HG02571 (cell line): ENCODE results near the gene PPFIA2.
A peak's percentile ranks its signal among the peaks of the same experiment; 100 is the strongest.
"Not testable (repeated sequence)": the region's sequence is repeated elsewhere in the genome, so short reads cannot be mapped to it uniquely, and the experiment has no call there.

Experiments
- ATAC-seq: cut with Tn5 transposase; IDR thresholded peaks from one replicate; pipeline ENCODE4 v1.9.1; 2021; ENCODE audit warnings: mild to moderate bottlenecking, moderate library complexity; ENCODE audit not compliant: unreplicated experiment

Gene PPFIA2

DNA sequence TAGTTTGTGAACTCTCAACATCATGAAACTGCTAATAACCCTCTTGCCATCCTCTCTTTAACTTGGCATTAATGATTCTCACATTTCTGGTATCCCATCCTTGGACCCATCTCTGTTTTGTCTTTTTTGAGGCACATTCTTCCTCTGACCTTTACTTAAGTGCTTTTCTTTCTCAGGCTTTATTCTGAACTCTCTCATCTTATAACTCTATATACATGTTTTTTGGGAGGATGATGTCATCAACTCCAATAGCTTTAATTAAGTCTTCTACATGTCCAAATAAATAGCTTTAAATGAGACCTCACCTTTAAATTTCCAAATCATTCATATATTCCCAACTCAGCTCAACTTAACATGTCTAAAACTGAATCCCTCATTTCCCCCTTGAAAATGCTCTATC, 88.4 kb downstream of the PPFIA2 start:
- no peak for ATAC-seq

DNA sequence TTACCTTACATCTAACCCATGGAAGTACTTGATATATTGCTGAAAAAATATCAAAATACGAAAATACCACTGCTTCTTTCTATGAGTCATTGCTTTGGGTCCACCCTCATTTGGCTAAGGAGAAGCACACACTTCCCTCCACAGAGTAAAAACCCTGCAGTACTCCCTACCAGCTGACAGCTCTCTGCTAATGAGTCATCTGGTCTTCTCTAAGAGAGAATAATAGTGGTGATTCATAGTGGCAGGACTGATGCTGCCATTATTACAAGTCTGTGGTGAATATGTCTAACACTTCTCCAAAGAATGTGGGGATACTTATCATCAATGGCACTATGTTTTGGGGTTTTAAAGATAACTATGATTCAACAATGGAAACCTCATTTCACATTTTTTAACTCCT, 90.7 kb downstream of the PPFIA2 start:
- ATAC-seq, result peak; percentile 92

DNA sequence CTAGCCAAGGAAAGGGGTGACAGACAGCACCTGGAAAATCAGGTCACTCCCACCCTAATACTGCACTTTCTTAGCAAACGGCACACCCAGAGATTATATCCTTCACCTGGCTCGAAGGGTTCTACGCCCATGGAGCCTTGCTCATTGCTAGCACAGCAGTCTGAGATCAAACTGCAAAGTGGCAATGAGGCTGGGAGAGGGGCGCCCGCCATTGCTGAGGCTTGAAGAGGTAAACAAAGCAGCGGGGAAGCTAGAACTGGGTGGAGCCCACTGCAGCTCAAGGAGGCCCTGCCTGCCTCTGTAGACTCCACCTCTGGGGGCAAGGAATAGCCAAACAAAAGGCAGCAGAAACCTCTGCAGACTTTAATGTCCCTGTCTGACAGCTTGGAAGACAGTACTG, 99.8 kb downstream of the PPFIA2 start:
- not testable (repeated sequence) for ATAC-seq

DNA sequence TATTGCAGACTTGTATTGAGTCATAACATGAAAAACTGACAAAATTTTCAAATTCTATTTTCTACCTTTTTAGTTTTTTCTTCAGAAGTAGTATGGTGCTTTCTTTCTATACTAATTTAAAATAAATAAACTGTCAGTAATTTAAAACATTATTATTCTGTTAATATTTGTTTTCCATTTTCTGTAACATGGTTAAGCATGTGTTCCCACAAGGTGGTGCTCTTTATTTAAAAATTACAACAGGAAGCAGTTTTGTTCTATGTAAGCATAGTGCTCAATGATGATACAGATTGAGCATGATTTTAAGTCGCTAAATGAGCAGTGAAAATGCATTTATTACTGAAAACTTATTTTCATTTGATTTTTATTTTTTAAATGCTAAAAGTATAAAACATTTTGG, 114.6 kb downstream of the PPFIA2 start:
- peak; percentile 59 for ATAC-seq

DNA sequence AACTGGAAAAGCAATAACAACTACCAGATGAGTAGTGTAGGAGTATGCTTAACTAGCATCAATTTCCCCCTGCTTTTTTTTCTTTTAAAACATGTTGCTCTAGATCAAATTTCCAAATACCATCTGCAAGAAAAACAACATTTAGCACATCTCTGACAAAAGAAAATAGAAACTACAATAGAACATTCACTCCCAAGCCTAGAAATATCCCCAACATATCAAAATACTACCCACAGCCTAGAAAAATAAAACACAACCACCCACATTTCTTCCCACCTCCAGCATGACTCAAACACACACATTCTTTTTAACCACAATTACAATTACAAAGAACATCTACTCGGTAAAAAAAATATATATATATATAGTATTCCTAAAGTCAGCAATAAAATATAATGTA, 120.0 kb downstream of the PPFIA2 start:
- ATAC-seq, result no peak

DNA sequence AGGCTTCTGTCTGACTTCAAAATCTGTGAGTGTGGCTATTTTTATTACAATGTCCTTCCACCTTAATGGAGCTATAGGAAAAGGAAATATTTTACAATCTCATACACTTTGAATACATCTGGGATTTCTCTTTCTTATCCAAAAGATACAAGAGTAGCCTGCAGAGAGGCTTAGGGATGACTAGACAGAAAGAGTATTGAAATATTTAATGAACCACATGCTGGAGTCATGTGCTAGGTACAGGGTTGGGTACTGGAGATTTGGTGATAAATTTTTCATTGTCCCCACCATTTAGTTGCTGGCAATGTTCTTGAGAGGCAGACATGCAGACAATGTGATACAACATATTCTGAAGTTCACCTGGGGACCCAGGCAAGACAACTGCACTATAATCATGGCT, 126.0 kb downstream of the PPFIA2 start:
- no peak for ATAC-seq

DNA sequence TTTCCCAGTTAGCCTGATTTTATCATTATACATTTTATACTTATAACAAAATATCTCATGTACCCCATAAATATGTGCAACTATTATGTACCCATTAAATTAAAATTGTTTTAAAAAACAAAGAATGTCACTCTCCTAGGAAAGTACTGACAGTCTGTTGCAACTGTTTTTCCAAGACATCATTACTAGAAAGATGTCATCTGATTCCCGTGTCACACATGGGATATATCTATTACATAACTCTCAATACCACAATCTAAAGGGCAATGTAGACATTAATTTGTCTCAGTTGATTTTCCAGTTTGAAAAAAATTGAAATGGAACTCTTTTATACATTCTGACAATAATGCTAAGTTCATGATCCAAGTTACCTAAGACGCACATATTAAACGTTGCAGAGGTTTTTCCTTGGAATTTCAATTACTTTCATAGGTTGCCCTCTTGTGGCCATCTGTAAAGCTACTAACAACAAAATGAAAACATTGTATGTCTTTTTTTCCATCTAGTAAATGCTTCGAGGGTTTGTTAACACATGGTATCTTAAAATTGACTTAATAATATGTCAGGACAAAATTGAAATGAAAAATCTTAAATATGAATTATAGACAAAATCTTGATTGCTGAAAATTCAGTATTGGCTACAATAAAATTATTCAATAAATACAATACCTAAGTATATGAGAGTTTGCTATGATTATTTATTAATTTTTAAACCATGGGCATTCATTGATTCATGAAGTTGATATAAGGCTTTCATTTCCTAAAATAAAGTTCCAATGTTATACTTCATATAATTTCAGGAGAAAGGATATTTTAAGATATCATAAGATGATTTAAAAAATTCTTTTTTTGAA, 131.6 kb downstream of the PPFIA2 start:
- no peak for ATAC-seq

DNA sequence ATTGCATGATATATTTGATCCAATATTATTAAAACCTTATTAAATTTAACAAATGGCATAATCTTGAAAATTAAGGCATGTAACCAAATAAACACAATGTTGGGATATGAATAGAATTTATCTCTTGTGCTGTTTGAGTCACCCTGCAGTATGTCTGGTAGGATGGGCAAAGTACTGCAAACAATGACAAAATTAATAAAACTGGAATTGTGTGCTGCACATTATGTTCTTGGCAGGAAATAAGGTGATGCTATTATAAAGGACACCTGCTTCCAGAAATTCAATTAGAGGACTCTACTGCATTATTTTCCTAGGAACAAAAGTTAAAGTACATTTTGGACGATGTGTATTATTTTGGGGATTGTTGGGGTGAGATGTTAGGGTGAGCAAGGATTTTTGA, 132.7 kb downstream of the PPFIA2 start:
- no peak for ATAC-seq

DNA sequence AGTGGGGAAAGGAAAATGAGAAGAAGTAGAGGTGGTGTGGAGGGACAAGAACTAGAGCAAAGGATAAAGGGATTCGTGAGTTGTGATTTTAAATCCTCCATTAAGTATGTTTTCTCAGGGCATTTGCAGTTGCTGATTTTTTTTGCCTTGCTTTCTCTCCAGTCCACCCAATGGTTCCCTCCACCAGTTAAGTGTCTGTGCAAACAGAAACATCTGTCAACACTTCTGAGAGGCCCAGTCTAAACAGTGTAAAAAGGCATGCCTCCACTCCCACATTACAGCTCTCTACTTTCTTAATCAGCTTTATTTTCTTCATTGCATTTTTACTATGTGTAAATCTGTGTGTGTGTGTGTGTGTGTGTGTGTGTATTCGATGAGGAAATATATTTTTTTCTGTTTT, 141.2 kb downstream of the PPFIA2 start:
- no peak for ATAC-seq

DNA sequence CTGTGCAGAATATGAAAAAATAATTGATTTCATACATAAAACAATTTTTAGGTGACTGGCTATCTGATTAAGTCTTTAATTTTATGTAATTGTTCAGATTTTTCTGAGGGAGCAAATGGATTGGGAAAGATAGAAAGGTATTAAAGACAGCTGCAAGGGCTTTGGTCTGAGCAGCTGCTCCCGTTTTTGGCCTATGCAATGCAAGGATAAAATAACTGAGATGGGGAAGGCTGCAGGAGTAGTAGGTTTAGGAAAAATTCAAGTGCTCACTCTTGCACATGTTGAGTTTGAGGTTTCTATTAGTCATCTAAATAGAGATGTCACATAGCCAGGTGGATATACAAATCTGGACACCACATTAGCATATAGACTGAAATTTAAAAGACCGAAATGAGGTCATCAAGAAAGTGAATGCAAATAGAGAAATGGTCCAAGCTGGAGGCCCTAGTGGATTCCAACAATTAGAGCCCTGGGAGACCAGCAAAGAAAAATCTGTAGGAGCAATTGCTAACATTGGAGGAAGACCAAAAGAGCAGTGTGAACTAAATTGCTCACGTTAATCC, 144.0 kb downstream of the PPFIA2 start:
- no peak for ATAC-seq

DNA sequence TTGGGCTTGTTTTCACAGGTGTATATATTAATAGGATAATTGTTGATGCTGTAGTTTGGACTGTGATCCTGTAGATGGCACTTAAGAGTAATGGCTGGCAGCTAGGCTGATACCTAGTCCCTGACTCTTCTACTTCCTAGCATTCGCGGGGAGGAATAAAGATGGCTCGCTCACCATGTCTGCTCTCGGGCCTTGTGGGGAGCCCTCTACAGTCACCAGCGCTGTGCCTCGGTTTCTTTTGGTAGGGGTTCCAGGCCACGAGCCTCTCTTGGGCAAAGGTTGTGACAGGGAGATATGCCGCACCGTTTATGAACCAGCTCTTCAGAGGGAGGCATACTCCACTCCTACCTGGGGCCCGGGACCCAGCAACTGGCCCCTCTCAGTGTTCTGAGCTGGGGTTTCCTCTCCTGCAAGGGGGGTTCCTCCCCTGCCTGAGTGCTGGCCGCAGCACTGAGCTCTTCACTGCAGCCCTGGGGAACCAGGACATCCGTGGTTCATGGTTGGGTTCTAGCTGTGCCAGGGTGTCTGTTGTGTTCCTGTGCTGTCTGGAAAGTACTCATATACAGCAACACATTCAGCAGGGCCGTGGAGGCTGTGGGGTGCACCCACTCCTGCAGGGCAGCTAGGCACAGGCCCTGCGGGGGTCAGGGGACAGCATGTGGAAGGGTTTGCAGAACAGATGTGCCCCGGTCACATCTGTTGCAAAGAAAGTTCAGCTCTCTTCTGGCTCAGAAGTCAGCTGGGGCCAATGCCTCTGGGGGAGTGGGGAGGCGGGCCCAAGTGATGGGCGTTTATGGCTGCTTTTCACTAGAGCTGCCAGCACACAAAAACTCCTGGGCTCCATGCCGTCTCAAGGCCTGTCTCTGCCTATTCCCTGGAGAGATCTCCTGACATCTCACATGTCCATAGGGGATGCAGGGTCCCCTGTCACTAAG, 147.9 kb downstream of the PPFIA2 start:
- ATAC-seq, result peak; percentile 56

DNA sequence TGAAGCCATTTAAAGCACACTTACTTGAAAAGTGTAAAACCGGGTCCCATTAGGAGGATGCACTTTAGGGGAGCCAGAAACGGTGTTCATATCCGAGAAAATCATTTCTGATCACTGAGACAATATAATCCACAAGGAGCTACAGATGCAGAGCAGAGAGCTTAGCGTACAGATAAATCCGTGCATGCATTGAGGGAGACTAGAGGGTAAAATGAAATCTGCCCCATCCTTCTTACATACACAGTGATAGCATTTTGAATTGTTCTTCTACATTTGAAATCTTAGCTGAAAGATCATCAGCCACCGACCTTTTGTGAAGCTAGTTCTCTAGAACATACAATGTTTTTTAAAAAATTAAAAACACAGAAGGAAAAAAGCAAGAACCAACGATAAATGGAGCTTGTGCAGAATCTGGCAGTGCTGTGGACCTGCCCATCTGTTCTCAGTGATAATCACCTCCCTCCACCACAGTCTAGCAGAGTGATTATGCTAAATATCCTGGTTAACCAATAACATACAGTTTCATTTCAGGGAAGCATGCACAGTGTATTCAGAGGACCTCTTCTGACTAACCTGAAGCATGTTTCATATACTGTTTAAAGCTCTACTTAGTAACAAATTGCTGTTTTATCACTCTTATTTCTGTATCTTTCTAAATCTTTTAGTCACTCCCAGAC, 161.1 kb downstream of the PPFIA2 start:
- no peak for ATAC-seq

DNA sequence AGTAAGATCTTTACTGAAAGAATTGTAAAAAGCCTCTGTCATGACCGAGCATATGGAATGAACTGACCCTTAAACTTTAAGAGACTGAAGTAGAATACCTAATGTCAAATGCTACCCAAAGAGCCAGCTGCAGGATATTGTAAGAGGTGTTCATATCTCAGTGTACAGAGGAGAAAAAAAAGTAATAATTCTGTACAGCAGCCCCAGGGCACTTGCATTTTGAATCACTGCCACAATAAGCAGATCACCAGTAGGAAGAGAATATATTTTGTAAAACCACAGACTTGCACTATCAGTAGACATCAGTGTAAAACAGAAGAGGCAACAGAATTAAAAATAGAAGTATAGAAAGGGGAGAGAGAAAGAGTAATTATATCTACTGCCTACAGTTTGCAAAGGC, 162.6 kb downstream of the PPFIA2 start:
- no peak for ATAC-seq

DNA sequence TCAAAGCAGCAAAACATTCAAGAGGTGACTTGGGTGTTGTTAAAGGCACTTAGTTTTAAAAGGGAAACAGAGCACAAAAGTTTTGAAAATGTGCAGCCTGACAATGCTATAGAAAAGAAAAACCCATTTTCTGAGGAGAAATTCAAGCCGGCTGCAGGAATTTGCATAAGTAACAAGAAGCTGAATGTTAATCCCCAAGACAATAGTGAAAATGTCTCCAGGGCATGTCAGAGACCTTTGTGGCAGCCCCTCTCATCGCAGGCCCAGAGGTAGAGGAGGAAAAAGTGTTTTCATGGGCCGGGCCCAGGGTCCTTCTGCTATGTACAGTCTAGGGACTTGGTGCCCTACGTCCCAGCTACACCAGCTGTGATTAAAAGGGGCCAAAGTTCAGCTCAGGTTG, 167.9 kb downstream of the PPFIA2 start:
- ATAC-seq, result no peak

DNA sequence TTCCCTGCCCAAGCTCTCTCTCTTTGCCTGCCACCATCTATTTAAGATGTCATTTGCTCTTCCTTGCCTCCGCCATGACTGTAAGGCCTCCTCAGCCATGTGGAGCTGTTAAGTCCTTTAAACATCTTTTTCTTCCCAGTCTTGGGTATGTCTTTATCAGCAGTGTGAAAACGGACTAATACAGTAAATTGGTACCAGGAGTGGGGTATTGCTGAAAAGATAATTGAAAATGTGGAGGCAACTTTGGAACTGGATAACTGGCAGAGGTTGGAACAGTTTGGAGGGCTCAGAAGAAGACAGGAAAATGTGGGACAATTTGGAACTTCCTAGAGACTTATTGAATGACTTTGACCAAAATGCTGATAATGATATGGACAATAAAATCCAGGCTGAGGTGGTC, 168.4 kb downstream of the PPFIA2 start:
- ATAC-seq, result not testable (repeated sequence)

DNA sequence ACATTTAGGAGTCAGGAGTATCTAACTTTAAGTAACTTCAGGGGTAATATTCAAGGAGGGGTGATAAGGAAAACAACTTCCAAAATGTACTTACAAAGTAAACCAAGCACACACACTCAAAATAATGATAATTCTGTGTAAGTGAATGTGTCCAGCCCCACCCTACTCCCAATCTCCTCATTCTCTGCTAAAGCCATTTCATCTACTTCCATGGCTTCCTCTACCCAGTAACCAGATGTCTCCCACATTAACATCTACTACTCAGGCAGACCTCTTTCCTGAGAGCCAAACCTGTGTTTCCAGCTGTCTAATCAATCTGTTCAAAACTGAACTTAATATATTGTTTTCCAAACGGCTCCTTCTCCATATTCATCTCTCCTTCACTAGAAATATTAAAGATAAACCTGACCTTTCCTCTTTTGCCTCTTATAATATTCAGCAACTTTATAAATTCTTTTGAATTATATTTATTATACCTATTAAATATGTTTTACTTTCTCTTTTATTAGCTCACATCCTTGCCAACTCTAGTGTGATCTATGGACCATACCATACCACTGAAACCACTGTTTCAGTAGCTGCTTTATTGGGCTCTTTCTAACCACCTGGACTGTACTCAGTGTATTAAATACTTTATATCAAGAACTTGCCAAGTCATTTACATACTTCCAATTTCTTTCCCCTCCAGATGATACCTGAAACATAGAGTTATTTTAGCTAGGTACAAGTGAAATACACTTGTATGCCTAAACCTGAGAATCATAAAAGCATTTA, 170.7 kb downstream of the PPFIA2 start:
- ATAC-seq, result no peak

DNA sequence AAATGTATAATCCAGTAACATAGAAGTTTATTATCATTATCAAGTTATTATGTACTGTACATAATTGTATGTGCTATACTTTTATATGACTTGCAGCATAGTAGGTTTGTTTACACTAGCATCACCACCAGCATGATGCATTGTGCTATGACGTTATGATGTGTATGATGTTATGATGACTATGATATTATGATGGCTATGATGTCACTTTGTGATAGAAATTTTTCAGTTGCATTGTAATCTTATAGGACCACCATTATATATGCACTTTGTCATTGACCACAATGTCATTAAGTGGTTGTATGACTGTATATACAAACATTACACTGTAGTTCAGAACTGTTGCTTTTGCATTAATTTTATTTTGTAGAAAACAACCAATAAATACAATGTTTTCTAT, 173.4 kb downstream of the PPFIA2 start:
- no peak for ATAC-seq

DNA sequence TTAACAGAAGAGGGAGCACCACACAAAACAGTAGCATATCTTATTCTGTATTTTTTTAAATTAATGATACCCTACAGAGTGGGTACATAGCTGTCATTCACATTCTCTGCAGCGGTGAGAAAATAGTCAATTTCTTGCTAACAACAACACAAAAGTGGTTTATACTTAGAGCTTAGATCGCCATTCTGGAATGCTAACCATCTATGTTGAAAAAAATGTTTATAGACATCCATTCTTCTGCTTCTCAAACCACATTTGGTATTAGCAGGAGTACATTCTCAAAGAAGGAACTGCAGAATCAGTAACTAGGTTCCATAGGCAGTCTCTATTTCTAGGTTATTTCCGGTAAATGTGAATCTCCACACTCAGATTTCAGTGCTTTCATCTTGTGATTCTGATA, 185.9 kb downstream of the PPFIA2 start:
- ATAC-seq, result no peak

DNA sequence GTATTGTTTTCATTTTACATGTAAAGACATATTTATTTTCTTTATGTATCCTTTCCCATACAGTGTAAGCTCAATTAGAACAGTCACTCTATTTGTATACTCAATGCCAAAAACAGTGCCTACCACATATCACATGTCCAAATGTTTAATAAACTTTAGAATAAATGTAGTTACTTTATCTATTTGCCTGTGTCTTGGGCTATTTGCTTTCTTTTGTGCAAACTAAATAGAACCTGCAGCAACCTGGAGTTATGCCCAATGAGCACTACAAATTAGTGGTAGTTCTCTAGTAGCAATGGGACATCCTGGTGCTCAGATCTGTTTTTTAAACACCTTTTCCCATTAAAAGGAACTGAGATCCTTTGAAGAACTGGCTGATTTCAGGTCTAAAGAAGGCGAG, 186.7 kb downstream of the PPFIA2 start:
- no peak for ATAC-seq

DNA sequence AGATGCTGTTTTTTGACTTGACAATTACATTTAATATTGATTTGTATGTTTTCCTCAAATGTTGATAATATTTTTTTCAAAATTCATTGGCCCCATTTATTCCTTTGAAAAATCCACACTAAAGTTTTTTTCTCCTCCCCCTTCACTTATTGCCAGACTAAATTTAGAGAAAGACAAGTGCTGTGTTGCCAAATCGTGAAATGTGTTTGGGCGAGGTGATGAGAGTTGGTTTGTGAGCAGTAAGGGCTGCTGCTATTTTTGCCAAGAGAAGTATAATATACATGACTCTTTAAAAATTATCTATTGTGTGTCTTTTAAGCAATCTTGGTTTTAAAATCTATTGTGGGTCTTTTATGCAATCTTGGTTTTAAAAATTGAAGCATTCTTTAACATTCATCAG, 188.9 kb downstream of the PPFIA2 start:
- ATAC-seq, result no peak
